Ovary (tissue), 9 donors: Measurements from ENCODE around the gene USP53. TPM values are rescaled to one million over a fixed set of nuclear protein-coding genes. Genes with fewer than 3 reads are reported as not detected.

Experiments used
- DNase-seq, 5 donors: peaks; one replicate each; pipeline ENCODE4 v3.0.0-alpha.2; 2019 to 2020
- H3K27ac ChIP-seq, 2 donors: fragments of 200-600 bp; one replicate each; pipeline versions ENCODE4 v1.5.1 to v1.8.0; 2019 to 2022
- H3K27me3 ChIP-seq: fragments of 200-600 bp; one replicate; pipeline ENCODE4 v1.8.0; 2022
- H3K36me3 ChIP-seq: fragments of 200-600 bp; sonication (generic); one replicate; pipeline ENCODE4 v1.5.1; 2019
- H3K4me1 ChIP-seq: one replicate; pipeline ENCODE4 v1.8.1; 2013; ENCODE audit warnings: mild to moderate bottlenecking, moderate library complexity; ENCODE audit not compliant: insufficient read depth
- H3K4me3 ChIP-seq: fragments of 200-600 bp; sonication (generic); one replicate; pipeline ENCODE4 v1.5.1; 2017
- H3K9me3 ChIP-seq, 2 donors: fragments of 200-600 bp in 1 of 2; sonication (generic) in 1 of 2; one replicate each; pipeline versions ENCODE4 v1.5.1 to v1.8.1; 2013 to 2019; ENCODE audit warnings: mild to moderate bottlenecking in 1 of 2, moderate library complexity in 1 of 2
- EP300 ChIP-seq: sonication (generic); formaldehyde crosslinking; IDR thresholded peaks from one replicate; pipeline ENCODE4 v1.6.1; 2017; ENCODE audit warnings: antibody characterized with exemption
- POLR2A ChIP-seq: fragments of 450-650 bp; IDR thresholded peaks from one replicate; pipeline ENCODE4 v1.6.1; 2017; ENCODE audit warnings: antibody characterized with exemption, mild to moderate bottlenecking, moderate library complexity
- WGBS, 3 donors: extraction: QIAGEN DNeasy Blood & Tissue Kit in 1 of 3; methylation state at CpG; one replicate each; pipeline versions ENCODE4 v1.1.5 to v1.1.7; 2013 to 2017; 5-methylcytosine and 5-hydroxymethylcytosine counted together
- intact Hi-C, 4 donors: fragments of 100-400 bp; cut with DNase I; formaldehyde crosslinking; loops; one replicate each; pipeline versions ENCODE4 v1.11.0 to v1.15.1; 2022 to 2023
- polyA plus RNA-seq, 2 donors: library from polyadenylated mRNA; stranded (reverse); fragments of 200-250 nt in 1 of 2; fragments of 350-450 nt in 1 of 2; fragmentation: Illumina TruSeq in 1 of 2; extraction: RNeasy Lipid Tissue Mini Kit (QIAGEN cat#74804) in 1 of 2; gene quantifications; one replicate each; pipeline ENCODE4 v1.2.3, GENCODE V29; 2013 to 2014
- total RNA-seq, 7 donors: library from RNA; depleted of rRNA in 2 of 7; stranded (reverse); fragments of >200 nt in 2 of 7; fragmentation: NEBNext Ultra II Directional in 3 of 7; extraction: Animal tissue kit (Norgen Biotek cat#: 25700) in 3 of 7; gene quantifications; one replicate each; pipeline versions ENCODE4 v1.1.0 to v1.2.4, GENCODE V29; 2016 to 2023
- TF ChIP-seq, protein P1 (sequence below), 3 donors: fragments of 450-650 bp in 2 of 3; fragments of 200-600 bp in 1 of 3; IDR thresholded peaks; one replicate each; pipeline versions ENCODE4 v1.5.1 to v1.8.0; 2016 to 2022; ENCODE audit warnings: antibody characterized with exemption in 3 of 3, mild to moderate bottlenecking in 1 of 3
- donor health status: DM: no; HTN: no; CAD: no; lungs with moderate emphysema.
- donor health status: DM: no; HTN: no; CAD: no.
- donor health status: Bipolar disorder and iron deficiency.
- donor health status: DM: yes; HTN: yes; CAD: no.
- donor health status: DM: no; HTN: no; CAD: no.
- donor health status: DM: yes; HTN: yes; CAD: no.

Gene USP53
- total and polyA plus RNA-seq, 9 donors = 10.7 to 98.9 (median 20.4) TPM

DNA sequence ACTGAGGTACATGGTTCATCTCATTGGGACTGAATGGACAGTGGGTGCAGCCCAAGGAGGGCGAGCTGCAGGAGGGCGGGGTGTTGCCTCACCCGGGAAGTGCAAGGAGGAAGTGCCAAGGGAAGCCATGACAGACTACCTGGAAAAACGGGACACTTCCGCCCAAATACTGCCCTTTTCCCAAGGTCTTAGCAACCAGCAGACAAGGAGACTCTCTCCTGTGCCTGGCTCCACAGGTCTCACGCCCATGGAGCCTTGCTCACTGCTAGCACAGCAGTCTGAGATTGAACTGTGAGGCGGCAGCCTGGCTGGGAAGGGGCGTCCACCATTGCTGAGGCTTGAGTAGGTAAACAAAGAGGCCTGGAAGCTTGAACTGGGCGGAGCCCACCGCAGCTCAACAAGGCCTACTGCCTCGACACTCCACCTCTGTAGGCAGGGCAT, 14.7 kb upstream of the USP53 start:
- H3K4me1 ChIP-seq = no peaks in the 10 kb centered on the region
- no peak overlapping the region for H3K27ac ChIP-seq
- no peaks in the 10 kb centered on the region for H3K36me3 ChIP-seq
- no peaks in the 10 kb centered on the region for H3K9me3 ChIP-seq
- H3K4me3 ChIP-seq = no peak overlapping the region
- TF ChIP-seq POLR2A (no peak), EP300 (no peak)
- H3K27me3 ChIP-seq = no peaks in the 10 kb centered on the region
- WGBS, 3 donors = 91 to 97% (median 94%) methylated on average over 11 of the region's 11 CpGs
- DNase-seq = no peak
- intact Hi-C loops = no loop called here

DNA sequence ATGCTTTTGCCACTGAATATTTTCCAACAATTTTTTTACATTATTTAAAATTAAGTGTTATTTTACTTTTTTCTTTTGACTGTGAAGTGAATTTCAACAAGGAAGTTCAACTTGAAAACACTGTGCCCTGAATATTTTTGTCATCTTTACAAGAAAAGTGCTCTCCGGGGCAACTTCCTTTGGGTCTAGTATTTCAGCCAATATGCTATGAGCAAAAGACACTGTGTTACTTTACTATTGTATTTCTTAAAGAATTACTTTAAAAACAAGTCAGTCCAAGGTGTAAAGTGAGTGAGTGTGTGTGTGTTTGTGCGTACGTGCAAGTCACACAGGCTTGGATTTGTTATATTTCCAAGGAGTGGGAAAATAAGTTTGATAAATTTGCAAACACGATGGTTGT, 7.6 kb upstream of the USP53 start:
- no peak for DNase-seq
- WGBS, 3 donors = 28 to 54% (median 41%) methylated on average over 4 of the region's 4 CpGs
- TF ChIP-seq EP300 = no peak
- TF ChIP-seq, protein P1, sequence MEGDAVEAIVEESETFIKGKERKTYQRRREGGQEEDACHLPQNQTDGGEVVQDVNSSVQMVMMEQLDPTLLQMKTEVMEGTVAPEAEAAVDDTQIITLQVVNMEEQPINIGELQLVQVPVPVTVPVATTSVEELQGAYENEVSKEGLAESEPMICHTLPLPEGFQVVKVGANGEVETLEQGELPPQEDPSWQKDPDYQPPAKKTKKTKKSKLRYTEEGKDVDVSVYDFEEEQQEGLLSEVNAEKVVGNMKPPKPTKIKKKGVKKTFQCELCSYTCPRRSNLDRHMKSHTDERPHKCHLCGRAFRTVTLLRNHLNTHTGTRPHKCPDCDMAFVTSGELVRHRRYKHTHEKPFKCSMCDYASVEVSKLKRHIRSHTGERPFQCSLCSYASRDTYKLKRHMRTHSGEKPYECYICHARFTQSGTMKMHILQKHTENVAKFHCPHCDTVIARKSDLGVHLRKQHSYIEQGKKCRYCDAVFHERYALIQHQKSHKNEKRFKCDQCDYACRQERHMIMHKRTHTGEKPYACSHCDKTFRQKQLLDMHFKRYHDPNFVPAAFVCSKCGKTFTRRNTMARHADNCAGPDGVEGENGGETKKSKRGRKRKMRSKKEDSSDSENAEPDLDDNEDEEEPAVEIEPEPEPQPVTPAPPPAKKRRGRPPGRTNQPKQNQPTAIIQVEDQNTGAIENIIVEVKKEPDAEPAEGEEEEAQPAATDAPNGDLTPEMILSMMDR (IDR thresholded peaks at IDR 0.05) = no peak
- no peak for TF ChIP-seq POLR2A
- Histone ChIP-seq H3K4me3 (no peak overlapping the region), H3K27me3 (no peaks in the 10 kb centered on the region), H3K36me3 (no peaks in the 10 kb centered on the region), H3K27ac (no peak overlapping the region), H3K4me1 (peaks cover 3% of the 10 kb centered on the region), H3K9me3 (no peaks in the 10 kb centered on the region)
- intact Hi-C loops = no loop called here

DNA sequence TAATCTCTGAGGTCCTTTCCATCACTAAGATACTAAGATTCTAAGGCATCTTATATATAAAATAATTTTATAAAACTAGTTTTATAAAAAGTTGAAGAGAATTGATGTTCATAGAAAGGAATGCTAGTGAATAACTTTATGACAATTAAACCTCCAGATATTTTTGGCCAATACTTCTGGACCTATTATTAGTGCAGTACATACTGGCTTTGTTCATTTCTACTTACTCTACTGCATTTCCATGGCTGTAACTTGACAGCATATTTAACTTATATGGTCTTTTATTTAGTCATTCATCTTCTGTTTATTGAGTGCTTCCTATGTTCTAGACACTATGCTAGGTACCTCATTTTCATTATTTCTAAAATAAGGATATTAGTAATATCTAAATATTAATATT, 6.8 kb upstream of the USP53 start:
- intact Hi-C loops = no loop called here
- no peaks in the 10 kb centered on the region for H3K27me3 ChIP-seq
- no peak for TF ChIP-seq POLR2A
- TF ChIP-seq EP300 = no peak
- TF ChIP-seq, protein P1 (IDR thresholded peaks at IDR 0.05) = no peak

DNA sequence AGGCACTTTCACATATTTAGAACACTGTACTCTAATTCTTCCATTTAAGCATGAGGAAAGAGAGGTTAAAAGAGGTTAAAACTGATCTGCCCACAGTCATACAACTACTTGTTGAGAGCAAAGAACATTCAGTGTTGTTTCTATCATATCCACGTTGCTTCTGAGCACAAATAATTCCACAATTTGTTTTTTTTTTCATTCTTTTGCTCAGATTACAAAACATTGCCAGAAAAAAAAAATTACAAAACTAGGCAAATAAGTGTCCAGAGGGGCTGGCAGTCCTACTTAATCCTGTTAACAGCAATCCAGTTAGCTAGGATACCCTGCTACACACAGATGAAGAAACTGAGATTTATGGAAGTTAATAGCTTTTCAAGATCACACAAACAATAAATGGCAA, 6.3 kb upstream of the USP53 start:
- H3K27me3 ChIP-seq = no peaks in the 10 kb centered on the region
- intact Hi-C loops = no loop called here
- no peak overlapping the region for H3K4me3 ChIP-seq
- TF ChIP-seq POLR2A = no peak
- TF ChIP-seq, protein P1 (IDR thresholded peaks at IDR 0.05) = no peak
- TF ChIP-seq EP300 = no peak
- H3K27ac ChIP-seq = no peak overlapping the region
- WGBS, 3 donors = 8 to 11% (median 9%) methylated on average over 1 of the region's 1 CpG
- H3K4me1 ChIP-seq = peaks cover 3% of the 10 kb centered on the region
- DNase-seq = no peak
- no peaks in the 10 kb centered on the region for H3K9me3 ChIP-seq
- H3K36me3 ChIP-seq = no peaks in the 10 kb centered on the region

More for the DNA sequence above, 6.8 kb upstream of the USP53 start:
- H3K4me3 ChIP-seq = no peak overlapping the region
- H3K9me3 ChIP-seq = no peaks in the 10 kb centered on the region
- no peak for DNase-seq
- no peak overlapping the region for H3K27ac ChIP-seq
- H3K36me3 ChIP-seq = no peaks in the 10 kb centered on the region
- peaks cover 3% of the 10 kb centered on the region for H3K4me1 ChIP-seq

DNA sequence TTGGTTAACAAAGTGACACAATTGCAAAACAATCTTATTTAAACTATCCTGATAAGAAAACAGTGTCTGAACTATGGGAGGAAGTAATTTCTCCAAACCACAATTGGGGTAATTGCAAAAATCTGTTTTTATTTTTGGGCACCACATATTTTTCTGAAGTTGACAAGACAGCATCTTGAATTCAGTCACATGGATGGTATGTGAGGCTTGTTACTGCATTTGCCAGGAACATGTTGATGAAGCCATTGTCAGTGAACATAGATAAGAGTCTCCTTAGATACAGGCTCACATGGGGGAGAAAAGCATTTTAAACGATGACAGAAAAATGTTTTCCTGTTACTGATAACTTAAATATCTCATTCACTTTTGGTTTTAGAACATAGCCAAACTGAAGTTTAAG, 5.5 kb upstream of the USP53 start:
- no peaks in the 10 kb centered on the region for H3K27me3 ChIP-seq
- TF ChIP-seq, protein P1 (IDR thresholded peaks at IDR 0.05) = no peak
- TF ChIP-seq POLR2A (no peak), EP300 (no peak)
- H3K36me3 ChIP-seq = no peaks in the 10 kb centered on the region
- H3K9me3 ChIP-seq = no peaks in the 10 kb centered on the region
- no peak for DNase-seq
- H3K27ac ChIP-seq = no peak overlapping the region
- peaks cover 3% of the 10 kb centered on the region for H3K4me1 ChIP-seq
- intact Hi-C loops = no loop called here
- WGBS, 3 donors = 0 to 2% (median 2%) methylated on average over 1 of the region's 1 CpG
- H3K4me3 ChIP-seq = no peak overlapping the region
